LoVo (cell line): ENCODE measurements around the gene MAP2K1.
A peak's percentile ranks its signal among the peaks of the same experiment; 100 is the strongest.

ENCODE experiments used
- DNase-seq: peaks from one replicate; pipeline ENCODE4 v3.0.0-alpha.2; 2016; ENCODE audit warnings: low spot score

MAP2K1 gene

DNA sequence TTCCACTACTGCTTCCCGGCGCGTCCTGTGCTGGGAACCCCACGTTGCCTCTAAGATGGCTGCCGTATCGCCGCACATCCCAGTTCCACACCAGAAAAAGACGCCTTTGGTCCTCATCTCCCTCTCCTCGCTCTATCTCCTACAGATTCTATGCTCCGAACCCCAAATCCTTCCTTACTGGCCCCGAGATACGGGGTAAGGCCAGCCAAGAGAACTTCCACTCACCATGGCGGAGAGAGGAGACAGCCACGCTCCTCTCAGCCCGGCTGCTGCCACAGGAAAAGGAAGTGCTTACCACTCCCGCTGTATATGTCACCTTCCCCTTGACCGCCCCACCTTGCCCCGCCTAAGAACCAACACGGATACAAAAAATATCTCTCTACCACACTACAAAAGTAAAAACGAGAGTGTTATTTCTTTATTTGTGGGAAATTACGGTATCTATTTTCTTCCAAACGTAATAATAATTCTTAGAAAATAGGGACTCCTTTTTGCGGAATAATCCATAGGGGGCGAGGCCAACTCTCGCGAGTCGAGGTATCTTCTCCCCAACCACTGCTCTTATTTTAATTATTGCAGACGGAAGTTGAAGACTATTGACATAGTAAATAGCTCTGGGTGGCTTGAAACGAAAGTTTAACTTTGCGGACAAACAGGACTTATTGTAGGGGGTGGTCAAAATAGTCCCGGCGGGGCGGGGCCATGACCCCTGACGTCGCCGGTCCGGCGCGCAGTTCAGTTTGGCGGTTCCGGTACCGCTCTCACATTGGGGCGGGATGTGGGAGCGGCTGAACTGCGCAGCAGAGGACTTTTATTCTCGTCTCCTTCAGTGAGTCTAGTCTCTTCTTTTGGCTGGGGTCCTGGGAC, 118.1 kb downstream of the MAP2K1 start, which contains the start of the genes RPL4 and ZWILCH:
Gene RPL4, minus strand, starts transcription at position 293 of the 867 bp plus-strand sequence. Its CDS starts 65 bp downstream, at position 228.
Gene ZWILCH, plus strand, starts transcription at position 764 of the 867 bp plus-strand sequence. Its CDS starts 13 bp downstream, at position 777.
- DNase-seq: peak; percentile 95

GRCh38 chr15:66505430-66505811, 118.7 kb downstream of the MAP2K1 start:
- DNase-seq: no peak

DNA sequence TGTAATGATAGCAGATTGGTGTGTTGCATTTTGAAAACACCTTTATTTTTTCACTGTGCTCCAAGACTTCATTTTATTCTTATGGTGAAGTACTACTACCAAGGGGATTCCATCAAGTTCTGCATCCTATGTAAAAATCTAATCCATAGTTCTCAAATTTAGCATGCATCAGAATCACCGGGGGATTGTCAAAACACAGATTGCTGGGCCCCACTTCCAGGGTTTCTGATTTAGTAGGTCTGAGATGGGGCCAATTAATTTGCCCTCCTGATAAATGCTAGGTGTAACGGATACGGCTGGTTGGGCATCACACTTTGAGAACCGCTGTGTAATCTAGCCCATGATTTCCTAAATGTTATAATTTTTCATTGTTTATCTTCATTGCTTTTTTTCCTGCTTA, 119.1 kb downstream of the MAP2K1 start:
- no peak for DNase-seq

GRCh38 chr15:66508293-66508883, 121.7 kb downstream of the MAP2K1 start:
- DNase-seq: no peak

- DNase-seq: no peak
Measured at GRCh38 chr15:66514586-66514985, 127.9 kb downstream of the MAP2K1 start.

DNA sequence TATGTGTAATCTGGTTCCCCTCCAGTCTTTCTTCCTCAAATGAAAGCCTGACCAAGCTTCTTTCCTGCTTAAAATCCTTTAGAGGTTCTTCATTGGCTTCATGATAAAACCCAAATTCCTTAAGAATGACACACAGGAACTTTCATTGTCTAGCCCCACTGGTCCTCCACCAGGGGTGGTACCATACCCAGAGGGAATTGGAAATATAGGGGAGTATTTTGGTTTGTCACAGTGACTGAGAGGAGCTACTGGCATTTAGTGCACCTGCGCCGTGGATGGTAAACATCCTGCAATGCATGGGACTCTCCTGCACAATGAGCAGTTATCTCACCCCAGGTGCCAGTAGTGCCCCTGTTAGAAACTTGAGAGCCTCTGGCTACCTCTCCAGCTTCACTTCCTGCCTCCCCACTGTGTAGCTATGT, 129.2 kb downstream of the MAP2K1 start:
- DNase-seq: no peak

- no peak for DNase-seq
Measured at GRCh38 chr15:66523926-66524325, 137.2 kb downstream of the MAP2K1 start.

DNA sequence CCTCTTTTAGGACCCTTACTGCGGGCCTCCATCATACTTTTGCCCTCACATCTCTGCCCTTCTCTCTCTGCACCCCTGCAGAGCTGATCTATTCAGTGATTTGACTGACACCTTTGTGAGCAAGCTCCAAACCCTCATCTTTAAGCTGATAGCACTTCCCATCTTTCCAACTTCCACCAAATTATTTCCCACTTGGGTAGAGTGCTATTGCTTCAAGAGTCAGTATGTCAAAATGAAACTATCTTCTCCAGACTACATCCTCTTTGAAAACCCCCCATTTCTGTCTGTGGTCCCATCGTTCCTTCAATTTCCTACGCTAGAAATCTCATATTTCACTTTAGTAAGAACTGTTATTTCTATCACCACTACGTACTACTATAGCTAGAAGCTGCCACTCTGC, 138.1 kb downstream of the MAP2K1 start:
- no peak for DNase-seq

- no peak for DNase-seq
Measured at GRCh38 chr15:66535056-66535455, 148.3 kb downstream of the MAP2K1 start.
